GM21526 (cell line): ENCODE data around the gene ELOA.
"Not testable (repeated sequence)": the region's sequence is repeated elsewhere in the genome, so short reads cannot be mapped to it uniquely, and the experiment has no call there.

Experiments used
- ATAC-seq: cut with Tn5 transposase; IDR thresholded peaks from one replicate; pipeline ENCODE4 v1.9.1; 2021; ENCODE audit warnings: moderate library complexity; ENCODE audit not compliant: unreplicated experiment, low FRiP score

Gene ELOA

DNA sequence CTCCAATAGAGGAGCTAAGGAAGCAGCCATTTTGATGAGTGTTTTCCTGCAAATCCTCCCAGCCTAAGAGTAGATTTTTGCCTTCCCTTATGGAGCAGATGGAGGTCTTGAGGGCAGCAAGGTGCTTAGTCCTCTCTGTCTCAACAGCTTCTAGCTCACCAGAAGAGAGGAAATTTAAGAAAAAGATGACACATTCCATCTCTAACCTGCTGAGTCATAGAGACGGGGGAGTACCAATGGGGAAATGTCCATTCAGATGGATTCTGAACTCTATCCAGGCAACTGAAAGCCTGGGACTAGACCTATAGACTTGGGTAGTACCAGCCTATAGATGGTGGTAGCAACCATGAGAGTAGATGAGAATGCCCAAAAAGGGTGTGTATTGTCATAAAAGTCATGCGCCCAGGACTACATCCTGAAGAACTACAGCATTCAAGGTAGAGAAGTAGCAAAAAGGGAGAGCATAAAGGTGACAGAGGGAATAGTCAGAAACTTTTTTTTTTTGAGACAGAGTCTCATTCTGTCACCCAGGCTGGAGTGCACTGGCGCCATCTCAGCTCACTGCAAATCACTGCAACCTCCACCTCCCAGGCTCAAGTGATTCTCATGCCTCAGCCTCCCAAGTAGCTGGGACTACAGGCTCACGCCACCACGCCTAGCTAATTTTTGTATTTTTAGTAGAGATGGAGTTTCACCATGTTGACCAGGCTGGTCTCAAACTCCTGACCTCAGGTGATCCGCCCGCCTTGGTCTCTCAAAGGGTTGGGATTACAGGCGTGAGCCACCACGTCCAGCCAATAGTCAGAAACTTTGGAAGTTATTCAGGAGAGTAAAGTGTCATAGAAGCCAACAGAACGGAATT lies 10.7 kb upstream of the ELOA start:
- no peak for ATAC-seq

- ATAC-seq = not testable (repeated sequence)
These were observed 10.0 kb upstream of the ELOA start for GRCh38 chr1:23733281-23733680.

GRCh38 chr1:23736437-23737134 lies 6.7 kb upstream of the ELOA start:
- no peak for ATAC-seq

DNA sequence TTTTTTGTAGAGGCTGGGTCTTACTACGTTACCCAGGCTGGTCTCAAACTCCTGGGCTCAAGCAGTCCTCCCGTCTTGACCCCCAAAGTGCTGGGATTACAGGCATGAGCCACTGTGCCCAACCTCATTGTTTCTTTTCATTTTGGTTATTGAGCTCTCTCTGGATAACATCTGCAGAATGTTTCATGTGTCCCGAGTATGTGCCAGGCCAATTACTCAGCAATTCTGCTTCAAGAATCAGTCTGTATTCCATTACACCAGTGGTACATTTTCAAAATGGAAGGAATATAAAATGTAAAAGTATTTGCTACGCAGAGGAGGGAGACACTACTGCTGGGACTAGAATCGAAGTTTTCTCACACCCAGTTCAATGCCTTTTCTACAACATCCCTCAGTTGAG lies 1.7 kb upstream of the ELOA start:
- ATAC-seq = no peak

DNA sequence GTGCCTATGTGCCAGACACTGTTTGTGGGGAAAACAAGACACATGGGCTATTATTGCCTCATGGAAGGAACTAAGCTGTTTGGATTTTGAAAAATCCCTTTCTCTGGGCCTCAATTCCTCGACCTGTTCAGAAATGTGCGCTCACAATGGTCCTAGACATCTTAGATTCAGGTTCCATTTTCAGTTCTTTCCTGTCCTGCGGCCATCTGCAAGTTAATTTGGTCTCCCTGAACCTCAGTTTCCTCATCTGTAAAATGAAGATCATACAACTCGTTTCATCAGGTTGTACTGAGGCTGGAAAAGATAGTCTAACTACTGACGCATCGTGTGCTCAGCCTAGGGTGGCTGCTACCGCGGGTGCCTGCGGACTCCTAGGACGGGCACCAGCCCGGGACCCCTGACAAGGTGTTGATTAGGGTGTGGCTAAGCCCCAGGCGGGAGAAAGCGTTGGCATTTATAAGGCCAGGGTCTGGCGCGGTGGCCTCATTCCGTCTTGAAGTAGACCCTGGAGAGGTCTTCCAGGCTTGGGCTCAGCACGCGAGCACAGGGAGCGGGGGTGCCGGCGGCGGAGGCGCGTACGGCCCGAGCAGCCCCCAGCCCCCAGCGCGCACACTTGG lies 493 bp upstream of the ELOA start:
- ATAC-seq = peak; percentile 18

- no peak for ATAC-seq
These were observed 2.2 kb downstream of the ELOA start for GRCh38 chr1:23745515-23745914.

DNA sequence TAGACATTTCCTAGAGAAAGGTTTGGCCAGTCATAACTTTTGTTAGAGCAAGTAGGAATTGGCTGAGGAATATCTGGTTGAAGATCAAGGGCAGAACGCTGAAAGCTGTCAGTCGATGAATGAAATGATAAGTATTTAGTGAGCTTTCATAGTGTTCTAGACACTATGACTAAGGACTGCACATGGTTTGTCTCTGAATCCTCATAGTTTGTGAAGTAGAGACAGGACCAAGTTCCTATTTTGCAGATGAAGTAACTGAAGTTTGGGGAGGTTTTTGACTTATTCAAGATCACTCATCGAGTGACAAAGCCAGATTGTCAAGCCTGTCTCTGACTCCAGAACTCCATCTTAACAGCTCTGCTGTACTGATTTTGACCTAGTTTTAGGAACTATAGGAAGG lies 4.7 kb downstream of the ELOA start:
- no peak for ATAC-seq

- no peak for ATAC-seq
These were observed 8.0 kb downstream of the ELOA start for GRCh38 chr1:23751050-23751814.

DNA sequence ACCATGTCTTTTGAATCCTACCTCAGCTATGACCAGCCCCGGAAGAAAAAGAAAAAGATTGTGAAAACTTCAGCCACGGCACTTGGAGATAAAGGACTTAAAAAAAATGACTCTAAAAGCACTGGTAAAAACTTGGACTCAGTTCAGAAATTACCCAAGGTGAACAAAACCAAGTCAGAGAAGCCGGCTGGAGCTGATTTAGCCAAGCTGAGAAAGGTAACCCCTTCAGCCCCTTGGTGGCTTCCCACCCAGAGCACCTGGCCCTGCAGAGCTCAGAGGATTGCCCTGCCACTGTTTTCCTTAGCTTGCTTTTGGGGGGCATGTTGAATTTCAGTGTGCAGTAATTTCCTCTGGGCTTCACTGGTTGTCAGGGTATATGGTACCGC lies 8.5 kb downstream of the ELOA start:
- no peak for ATAC-seq

- no peak for ATAC-seq
These were observed 9.6 kb downstream of the ELOA start for GRCh38 chr1:23752909-23753308.

DNA sequence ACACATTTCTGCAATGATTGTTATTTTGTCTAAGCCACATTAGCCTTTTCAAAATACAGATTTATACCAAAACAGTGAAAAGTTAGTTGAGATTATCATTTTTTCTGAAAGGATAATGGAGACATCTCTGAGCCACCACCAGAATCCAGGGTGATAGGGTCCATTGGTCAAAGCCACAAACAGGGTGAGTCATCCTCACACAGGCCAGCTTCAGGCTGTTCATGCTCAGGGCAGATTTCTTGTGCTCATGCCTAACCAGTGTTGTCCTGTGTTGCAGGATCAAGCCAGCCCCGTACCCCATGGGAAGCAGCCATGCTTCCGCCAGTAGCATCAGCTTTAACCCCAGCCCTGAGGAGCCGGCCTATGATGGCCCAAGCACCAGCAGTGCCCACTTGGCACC lies 13.4 kb downstream of the ELOA start:
- ATAC-seq = no peak

DNA sequence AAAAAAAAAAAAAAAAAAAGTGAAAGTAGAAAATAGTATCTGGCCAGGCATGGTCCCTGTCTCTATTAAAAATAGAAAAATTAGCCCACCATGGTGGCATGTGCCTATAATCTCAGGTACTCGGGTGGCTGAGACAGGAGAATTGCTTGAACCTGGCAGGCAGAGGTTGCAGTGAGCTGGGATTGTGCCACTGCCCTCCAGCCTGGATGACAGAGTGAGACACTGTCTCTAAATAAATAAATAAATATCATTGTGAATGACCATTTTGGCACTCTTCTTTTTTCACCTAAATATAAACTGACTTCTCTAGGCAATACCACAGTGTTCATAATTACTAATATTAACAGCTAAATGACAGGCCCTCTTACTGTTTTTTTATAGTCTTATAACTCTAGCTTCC lies 14.5 kb downstream of the ELOA start:
- ATAC-seq = no peak

GRCh38 chr1:23759277-23759676 lies 16.0 kb downstream of the ELOA start:
- no peak for ATAC-seq

- no peak for ATAC-seq
These were observed 19.8 kb downstream of the ELOA start for GRCh38 chr1:23763041-23763577.

- no peak for ATAC-seq
These were observed 25.5 kb downstream of the ELOA start for GRCh38 chr1:23768733-23769132.

- no peak for ATAC-seq
These were observed 29.0 kb downstream of the ELOA start for GRCh38 chr1:23772049-23772853.

GRCh38 chr1:23772854-23773242 lies 29.6 kb downstream of the ELOA start:
- ATAC-seq = no peak

DNA sequence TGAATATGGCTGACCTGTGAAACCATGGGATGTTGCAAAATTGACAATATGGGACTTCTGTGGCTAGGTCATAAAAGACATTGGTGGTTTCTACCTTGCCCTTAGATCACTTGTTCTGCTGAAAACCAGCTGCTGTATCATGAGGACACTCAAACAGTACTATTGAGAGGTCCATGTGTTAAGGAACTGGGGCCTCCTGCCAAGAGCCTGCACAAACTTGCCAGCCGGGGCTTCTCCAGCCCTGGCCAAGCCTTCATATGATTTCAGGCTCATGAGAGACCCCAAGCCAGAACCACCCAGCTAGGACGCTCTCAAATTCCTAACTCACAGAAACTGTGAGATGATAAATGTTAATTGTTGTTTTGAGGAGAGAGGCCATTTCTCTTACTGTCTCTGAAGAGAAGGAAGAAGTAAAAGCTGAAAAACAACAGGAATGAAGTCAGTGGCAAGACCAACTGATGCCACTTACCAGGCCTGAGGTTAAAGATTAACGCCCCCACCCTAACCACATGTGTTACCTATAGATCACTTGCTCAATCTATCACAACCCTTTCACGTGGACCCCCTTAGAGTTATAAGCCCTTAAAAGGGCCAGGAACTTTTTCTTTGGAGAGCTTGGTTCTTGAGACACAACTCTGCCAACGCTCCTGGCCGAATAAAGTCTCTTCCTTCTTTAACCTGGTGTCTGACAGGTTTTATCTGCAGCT lies 31.1 kb downstream of the ELOA start:
- ATAC-seq = no peak

- ATAC-seq = no peak
These were observed 32.9 kb downstream of the ELOA start for GRCh38 chr1:23776217-23776616.
